ENCODE data around the gene AGBL4. TPM values are rescaled to one million over a fixed set of nuclear protein-coding genes. Genes with fewer than 3 reads are reported as not detected.

AGBL4 gene
- total RNA-seq, 1 experiment from 2014 or later, result not detected

DNA sequence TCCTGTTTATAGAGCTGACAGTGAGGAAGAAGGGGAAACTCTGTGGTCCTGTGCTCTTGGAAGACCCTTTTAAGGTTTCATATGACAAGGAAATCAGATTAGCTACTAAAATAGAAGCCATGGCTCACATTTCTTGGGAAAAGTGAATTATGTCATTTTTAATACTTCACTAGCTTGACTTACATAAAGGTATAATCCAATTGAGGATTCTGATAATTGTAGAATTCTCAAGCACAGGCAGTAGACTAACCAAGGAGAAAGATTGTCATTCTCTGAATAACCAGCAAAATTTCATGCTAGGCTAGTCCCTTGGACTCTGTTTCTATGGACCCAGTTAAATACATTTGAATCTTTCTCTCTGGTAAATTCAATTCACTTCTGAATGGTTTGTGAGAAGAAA lies 634.1 kb downstream of the AGBL4 start:
- intact Hi-C loops (cut with micrococcal nuclease; ENCODE audit: unreplicated experiment), result no loop called here
- BruUV-seq (replicated peaks), result no TSS peak
- no peak overlapping the region for H3K27ac Mint-ChIP-seq (ENCODE audit: unreplicated experiment)
- no peak for DNase-seq
- Histone ChIP-seq H3K36me3 (ENCODE audit: control insufficient read depth, insufficient read depth, low read length) (no peaks in the 10 kb centered on the region), H3K9me3 (no peaks in the 10 kb centered on the region), H3K4me1 (no peaks in the 10 kb centered on the region), H3K27me3 (replicated peaks; ENCODE audit: control insufficient read depth, insufficient read depth, low read length) (no peaks in the 10 kb centered on the region), H3K4me3 (ENCODE audit: low read depth, low read length) (no peak overlapping the region)
- H3K27me3 Mint-ChIP-seq (ENCODE audit: insufficient read depth, unreplicated experiment), result no peaks in the 10 kb centered on the region
- TF ChIP-seq CTCF (IDR thresholded peaks at IDR 0.05; ENCODE audit: insufficient read depth in 1 of 2, low read depth in 1 of 2, low read length in 1 of 2, severe bottlenecking in 1 of 2, unreplicated experiment in 1 of 2), result no peak
- H3K36me3 Mint-ChIP-seq (ENCODE audit: insufficient read depth, unreplicated experiment), result no peaks in the 10 kb centered on the region
- H3K4me1 Mint-ChIP-seq (ENCODE audit: low read depth, unreplicated experiment), result peaks cover 11% of the 10 kb centered on the region
- CTCF ChIA-PET, result no interaction called here
- POLR2A ChIA-PET, result no interaction called here
- no peak overlapping the region for H3K4me3 Mint-ChIP-seq (ENCODE audit: unreplicated experiment)
- peaks cover 14% of the 10 kb centered on the region for H3K9me3 Mint-ChIP-seq (ENCODE audit: unreplicated experiment)

DNA sequence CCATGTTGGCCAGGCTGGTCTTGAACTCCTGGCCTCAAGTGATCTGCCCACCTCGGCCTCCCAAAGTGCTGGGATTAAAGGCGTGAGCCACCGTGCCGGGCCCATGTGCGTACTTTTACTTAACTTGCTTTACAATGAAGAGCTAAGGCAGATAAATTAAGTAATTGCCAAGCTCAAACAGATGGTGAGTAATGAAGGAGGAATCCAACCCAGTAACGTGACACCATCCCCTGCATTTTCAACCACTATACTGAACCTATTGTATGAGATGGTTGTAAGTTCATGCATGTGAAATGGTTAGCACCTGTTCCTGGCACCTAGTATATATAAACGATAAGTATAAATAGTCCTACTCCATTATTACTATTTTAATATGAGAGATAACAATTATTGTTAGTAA lies 659.1 kb downstream of the AGBL4 start:
- Mint-ChIP-seq H3K4me3 (ENCODE audit: unreplicated experiment) (no peak overlapping the region), H3K9me3 (ENCODE audit: unreplicated experiment) (peaks cover 12% of the 10 kb centered on the region), H3K27ac (ENCODE audit: unreplicated experiment) (no peak overlapping the region), H3K4me1 (ENCODE audit: low read depth, unreplicated experiment) (no peaks in the 10 kb centered on the region), H3K36me3 (ENCODE audit: insufficient read depth, unreplicated experiment) (no peaks in the 10 kb centered on the region), H3K27me3 (ENCODE audit: insufficient read depth, unreplicated experiment) (no peaks in the 10 kb centered on the region)
- intact Hi-C loops (cut with micrococcal nuclease; ENCODE audit: unreplicated experiment), result no loop called here
- TF ChIP-seq CTCF (IDR thresholded peaks at IDR 0.05; ENCODE audit: insufficient read depth in 1 of 2, low read depth in 1 of 2, low read length in 1 of 2, severe bottlenecking in 1 of 2, unreplicated experiment in 1 of 2), result no peak
- CTCF ChIA-PET, result no interaction called here
- no peak for DNase-seq
- no TSS peak for BruUV-seq (replicated peaks)
- H3K36me3 ChIP-seq (ENCODE audit: control insufficient read depth, insufficient read depth, low read length), result no peaks in the 10 kb centered on the region
- no peaks in the 10 kb centered on the region for H3K4me1 ChIP-seq
- no peak overlapping the region for H3K4me3 ChIP-seq (ENCODE audit: low read depth, low read length)
- H3K9me3 ChIP-seq, result no peaks in the 10 kb centered on the region
- no peaks in the 10 kb centered on the region for H3K27me3 ChIP-seq (replicated peaks; ENCODE audit: control insufficient read depth, insufficient read depth, low read length)
- POLR2A ChIA-PET, result no interaction called here

GRCh38 chr1:49363628-49364027 lies 660.1 kb downstream of the AGBL4 start:
- Mint-ChIP-seq H3K36me3 (ENCODE audit: insufficient read depth, unreplicated experiment) (no peaks in the 10 kb centered on the region), H3K27me3 (ENCODE audit: insufficient read depth, unreplicated experiment) (no peaks in the 10 kb centered on the region), H3K27ac (ENCODE audit: unreplicated experiment) (no peak overlapping the region), H3K4me1 (ENCODE audit: low read depth, unreplicated experiment) (no peaks in the 10 kb centered on the region), H3K4me3 (ENCODE audit: unreplicated experiment) (no peak overlapping the region), H3K9me3 (ENCODE audit: unreplicated experiment) (peaks cover 12% of the 10 kb centered on the region)
- TF ChIP-seq CTCF (IDR thresholded peaks at IDR 0.05; ENCODE audit: insufficient read depth in 1 of 2, low read depth in 1 of 2, low read length in 1 of 2, severe bottlenecking in 1 of 2, unreplicated experiment in 1 of 2), result no peak
- DNase-seq, result no peak
- H3K36me3 ChIP-seq (ENCODE audit: control insufficient read depth, insufficient read depth, low read length), result no peaks in the 10 kb centered on the region
- no peak overlapping the region for H3K4me3 ChIP-seq (ENCODE audit: low read depth, low read length)
- BruUV-seq (replicated peaks), result no TSS peak
- H3K4me1 ChIP-seq, result no peaks in the 10 kb centered on the region; the same call in 1 of the 2 replicates
- intact Hi-C loops (cut with micrococcal nuclease; ENCODE audit: unreplicated experiment), result no loop called here
- H3K27me3 ChIP-seq (replicated peaks; ENCODE audit: control insufficient read depth, insufficient read depth, low read length), result no peaks in the 10 kb centered on the region
- ChIA-PET POLR2A (no interaction called here), CTCF (no interaction called here)
- no peaks in the 10 kb centered on the region for H3K9me3 ChIP-seq
